C4-2B (cell line): ENCODE data around the gene BRD4.
"Not testable (repeated sequence)": the region's sequence is repeated elsewhere in the genome, so short reads cannot be mapped to it uniquely, and the experiment has no call there.

Experiments used
- H3K27ac ChIP-seq: fragments of 450-650 bp; 2 replicates; pipeline ENCODE4 v1.5.1; 2017
- ZFX ChIP-seq: fragments of 450-650 bp; IDR thresholded peaks from 2 replicates; pipeline ENCODE4 v1.6.1; 2017
- TF ChIP-seq, protein P1 (sequence below): fragments of 450-650 bp; conservative IDR thresholded peaks from 2 replicates; pipeline ENCODE4 v1.5.1; 2017; ENCODE audit warnings: mild to moderate bottlenecking

Gene BRD4

DNA sequence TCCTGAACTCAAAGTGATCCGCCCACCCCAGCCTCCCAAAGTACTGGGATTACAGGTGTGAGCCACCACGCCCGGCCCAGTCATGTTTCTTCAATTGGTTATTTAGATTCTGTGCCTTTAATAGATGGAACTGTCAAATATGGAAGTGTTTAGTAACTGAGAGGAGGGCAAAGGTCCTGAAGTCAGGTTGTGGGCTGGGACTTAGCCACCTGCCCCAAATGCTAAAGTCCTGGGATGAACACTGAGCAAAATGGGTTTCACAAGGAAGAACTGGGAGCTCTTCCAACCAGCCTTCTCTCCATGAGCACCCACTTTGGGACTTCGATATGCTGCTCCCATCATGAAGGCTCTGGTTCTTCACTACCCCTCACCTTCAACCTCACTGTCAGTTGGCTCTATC lies 25.6 kb upstream of the BRD4 start:
- no peak overlapping the region for H3K27ac ChIP-seq
- TF ChIP-seq, protein P1, sequence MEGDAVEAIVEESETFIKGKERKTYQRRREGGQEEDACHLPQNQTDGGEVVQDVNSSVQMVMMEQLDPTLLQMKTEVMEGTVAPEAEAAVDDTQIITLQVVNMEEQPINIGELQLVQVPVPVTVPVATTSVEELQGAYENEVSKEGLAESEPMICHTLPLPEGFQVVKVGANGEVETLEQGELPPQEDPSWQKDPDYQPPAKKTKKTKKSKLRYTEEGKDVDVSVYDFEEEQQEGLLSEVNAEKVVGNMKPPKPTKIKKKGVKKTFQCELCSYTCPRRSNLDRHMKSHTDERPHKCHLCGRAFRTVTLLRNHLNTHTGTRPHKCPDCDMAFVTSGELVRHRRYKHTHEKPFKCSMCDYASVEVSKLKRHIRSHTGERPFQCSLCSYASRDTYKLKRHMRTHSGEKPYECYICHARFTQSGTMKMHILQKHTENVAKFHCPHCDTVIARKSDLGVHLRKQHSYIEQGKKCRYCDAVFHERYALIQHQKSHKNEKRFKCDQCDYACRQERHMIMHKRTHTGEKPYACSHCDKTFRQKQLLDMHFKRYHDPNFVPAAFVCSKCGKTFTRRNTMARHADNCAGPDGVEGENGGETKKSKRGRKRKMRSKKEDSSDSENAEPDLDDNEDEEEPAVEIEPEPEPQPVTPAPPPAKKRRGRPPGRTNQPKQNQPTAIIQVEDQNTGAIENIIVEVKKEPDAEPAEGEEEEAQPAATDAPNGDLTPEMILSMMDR, result no peak
- TF ChIP-seq ZFX, result no peak

DNA sequence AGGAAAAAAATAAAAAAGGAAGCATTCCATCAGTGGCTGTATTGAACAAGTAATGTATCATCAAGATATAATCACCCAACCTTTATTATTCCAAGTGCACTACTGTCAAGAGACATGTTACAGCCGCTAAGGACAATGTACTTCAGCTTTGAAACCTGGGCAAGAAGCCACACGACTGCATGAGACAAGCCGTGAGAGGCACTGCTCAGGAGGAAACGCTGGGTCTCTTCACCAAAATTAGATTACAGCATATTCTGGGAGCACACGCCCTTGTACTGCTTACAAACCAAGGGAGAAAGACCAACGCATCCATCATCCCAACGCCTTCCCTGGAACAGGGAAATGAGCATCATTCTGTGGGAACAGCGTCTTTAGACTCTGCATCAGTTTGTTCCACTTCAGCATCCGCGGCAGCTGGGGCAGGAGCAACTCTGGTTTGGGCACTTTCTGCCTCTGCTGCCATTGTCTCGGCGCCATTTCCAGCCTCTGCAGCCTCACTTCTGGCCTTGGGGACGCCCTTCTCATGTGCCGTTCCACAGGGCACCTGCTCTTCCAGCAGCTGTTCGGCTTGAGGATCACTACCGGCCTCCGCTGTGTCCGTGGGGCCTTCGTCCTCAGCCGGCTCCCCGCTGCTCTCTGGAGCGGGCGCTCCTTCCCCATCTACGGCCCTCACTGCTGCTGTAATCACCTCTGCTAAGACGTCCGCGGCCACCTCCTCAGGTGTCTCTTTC lies 22.4 kb upstream of the BRD4 start:
- TF ChIP-seq, protein P1, result no peak
- no peak for TF ChIP-seq ZFX
- H3K27ac ChIP-seq, result no peak overlapping the region

DNA sequence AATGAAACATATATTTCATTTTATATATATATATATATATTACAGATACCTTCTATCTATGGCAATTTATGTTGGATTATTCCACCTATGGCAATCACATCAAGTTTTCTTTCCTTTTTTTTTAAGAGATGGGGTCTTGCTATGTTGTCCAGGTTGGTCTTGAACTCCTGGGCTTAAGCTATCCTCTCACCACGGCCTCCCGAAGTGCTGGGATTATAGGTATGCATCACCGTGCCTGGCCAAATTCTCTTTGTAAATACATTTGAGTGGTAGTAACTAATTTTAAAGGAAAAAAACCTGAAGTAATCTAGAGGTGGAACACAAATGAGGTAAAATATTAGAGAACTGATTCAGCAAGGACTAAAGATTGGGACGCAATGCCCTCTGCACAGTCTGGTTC lies 21.6 kb upstream of the BRD4 start:
- H3K27ac ChIP-seq, result no peak overlapping the region
- TF ChIP-seq, protein P1, result no peak
- no peak for TF ChIP-seq ZFX

DNA sequence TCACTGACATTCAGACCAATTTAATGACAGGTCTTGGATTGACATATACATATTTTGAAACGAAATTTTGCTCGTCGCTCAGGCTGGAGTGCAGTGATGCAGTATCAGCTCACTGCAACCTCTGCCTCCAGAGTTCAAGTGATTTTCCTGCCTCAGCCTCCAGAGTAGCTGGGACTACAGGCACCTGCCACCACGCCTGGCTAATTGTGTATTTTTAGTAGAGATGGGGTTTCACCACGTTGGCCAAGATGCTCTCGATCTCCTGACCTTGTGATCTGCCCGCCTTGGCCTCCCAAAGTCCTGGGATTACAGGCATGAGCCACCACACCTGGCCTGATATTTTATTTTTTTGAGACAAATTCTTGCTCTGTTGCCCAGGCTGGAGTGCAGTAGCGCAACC lies 20.2 kb upstream of the BRD4 start:
- H3K27ac ChIP-seq, result not testable (repeated sequence)

DNA sequence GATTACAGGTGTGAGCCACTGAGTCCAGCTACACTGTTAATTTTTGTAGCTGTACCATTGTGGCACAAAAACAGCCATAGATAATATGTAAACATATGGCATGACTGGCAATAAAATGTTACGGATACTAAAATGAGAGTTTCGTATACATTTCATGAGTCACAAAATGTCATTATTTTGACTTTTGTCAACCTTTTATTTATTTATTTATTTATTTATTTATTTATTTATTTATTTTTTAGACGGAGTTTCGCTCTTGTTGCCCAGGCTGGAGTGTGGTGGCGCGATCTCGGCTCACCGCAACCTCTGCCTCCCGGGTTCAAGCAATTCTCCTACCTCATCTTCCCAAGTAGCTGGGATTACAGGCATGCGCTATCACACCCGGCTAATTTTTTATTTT lies 9.0 kb upstream of the BRD4 start:
- not testable (repeated sequence) for H3K27ac ChIP-seq

DNA sequence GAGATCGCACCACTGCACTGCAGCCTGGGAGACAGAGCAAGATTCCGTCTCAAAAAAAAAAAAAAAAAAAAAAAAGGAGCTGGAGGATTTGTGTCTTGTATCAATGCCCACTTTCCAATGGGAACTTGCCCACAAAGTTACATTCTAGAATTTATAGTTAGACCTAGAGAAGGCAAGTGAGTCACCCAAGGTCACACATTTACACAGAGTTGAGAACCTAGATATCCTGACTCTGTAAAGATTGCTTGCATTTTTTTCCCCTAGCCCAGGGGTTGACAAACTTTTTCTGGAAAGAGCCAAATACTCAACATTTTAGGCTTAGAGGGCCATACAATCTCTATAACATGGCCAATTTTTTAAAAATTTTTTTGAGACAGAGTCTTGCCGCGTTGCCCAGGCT lies 7.7 kb upstream of the BRD4 start:
- TF ChIP-seq ZFX, result no peak
- TF ChIP-seq, protein P1, result no peak

DNA sequence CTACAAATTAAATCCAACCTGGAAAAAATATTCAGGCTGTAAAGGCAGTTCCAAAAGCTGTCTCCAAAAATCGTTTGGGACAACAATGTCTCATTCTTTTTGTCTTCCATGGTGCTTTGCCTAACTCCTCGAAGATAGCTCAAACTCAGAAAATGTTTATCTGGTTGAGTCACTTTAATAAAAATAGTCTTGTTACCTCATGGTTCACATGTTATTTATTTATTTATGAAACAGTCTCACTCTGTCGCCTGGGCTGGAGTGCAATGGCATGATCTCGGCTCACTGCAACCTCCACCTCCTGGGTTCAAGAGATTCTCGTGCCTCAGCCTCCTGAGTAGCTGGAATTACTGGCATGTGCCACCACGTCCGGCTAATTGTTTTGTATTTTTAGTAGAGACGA lies 4.9 kb upstream of the BRD4 start:
- H3K27ac ChIP-seq, result no peak overlapping the region
- TF ChIP-seq, protein P1, result no peak
- no peak for TF ChIP-seq ZFX

More for the DNA sequence above, 7.7 kb upstream of the BRD4 start:
- H3K27ac ChIP-seq, result no peak overlapping the region

DNA sequence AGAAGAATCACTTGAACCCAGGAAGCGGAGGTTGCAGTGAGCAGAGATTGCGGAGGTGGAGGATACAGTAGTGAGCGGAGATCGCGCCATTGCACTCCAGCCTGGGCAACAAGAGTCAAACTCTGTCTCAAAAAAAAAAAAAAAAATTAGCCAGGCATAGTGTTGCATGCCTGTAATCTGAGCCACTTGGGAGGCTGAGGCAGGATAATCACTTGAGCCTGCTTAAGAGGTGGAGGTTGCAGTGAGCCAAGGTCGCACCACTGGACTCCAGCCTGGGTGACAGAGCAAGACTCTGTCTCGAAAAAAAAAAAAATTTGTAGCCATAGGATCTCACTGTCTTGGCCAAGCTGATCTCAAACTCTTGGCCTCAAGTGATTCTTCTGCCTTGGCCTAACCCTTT lies 3.7 kb upstream of the BRD4 start:
- not testable (repeated sequence) for H3K27ac ChIP-seq

DNA sequence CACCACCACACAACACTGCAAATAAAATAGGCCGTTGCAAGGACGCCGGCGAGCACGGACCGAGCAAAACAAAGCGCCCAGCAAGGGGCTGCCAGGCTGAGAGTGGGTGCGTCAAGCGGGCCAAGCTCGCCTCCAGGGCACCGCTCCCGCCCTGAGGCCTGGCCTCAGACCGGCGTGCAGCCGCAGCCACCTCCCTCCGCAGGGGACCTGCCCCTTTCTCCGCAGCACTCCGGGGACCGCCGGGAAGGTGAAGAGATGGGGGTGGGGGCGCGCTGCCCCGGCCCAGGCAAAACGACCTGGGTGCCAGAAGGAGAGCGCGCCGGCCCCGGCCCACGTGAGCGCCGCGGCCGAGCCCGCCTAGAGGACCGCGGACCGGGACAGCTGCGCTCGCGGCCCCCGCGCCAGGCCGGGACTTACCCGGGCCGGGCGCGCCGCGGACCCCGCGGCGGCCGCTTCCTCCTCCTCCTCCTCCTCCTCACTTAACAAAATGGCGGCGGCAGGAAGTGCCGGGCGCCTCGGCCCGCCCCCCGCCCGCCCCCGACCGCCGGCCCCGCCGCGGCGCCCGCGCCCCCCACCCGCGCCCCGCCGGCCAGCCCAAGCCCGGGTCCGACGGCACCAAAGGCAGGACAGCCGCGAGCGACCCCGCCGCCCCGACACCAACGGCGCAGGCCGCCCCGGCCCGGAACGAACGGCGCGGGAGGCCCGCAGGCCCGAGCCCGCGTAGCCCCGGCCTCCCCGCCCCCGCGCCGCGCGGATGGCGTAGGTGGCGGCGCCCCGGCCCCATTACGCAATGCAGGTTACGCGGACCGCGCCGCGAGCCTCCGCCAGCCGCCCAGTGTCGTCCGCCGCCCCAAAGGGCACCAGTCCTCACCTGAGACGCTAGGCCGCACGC lies 674 bp downstream of the BRD4 start:
- TF ChIP-seq ZFX, result peak; percentile 97
- TF ChIP-seq, protein P1, result no peak
- H3K27ac ChIP-seq, result peak overlapping the region; percentile 93
